Karpas-422 (cell line): ENCODE measurements around the gene SLC16A2. TPM values are rescaled to one million over a fixed set of nuclear protein-coding genes. Genes with fewer than 3 reads are reported as not detected.
"Not testable (repeated sequence)": the region's sequence is repeated elsewhere in the genome, so short reads cannot be mapped to it uniquely, and the experiment has no call there.

Experiments used
- DNase-seq: peaks from one replicate; pipeline ENCODE4 v3.0.0-alpha.2; 2015
- H2AFZ ChIP-seq: fragments of 200-600 bp; sonication (generic); 2 replicates; pipeline ENCODE4 v1.6.1; 2014; ENCODE audit warnings: antibody characterized with exemption, low read length, mixed read lengths
- H3K27ac ChIP-seq: fragments of 200-600 bp; sonication (generic); 2 replicates; pipeline ENCODE4 v1.5.1; 2014; ENCODE audit warnings: mild to moderate bottlenecking, low read length, moderate library complexity
- H3K27me3 ChIP-seq: fragments of 200-600 bp; sonication (generic); 2 replicates; pipeline ENCODE4 v1.6.1; 2014; ENCODE audit warnings: low read length, mixed read lengths
- H3K36me3 ChIP-seq: fragments of 200-600 bp; sonication (generic); 2 replicates; pipeline ENCODE4 v1.6.1; 2014; ENCODE audit warnings: low read length, mixed read lengths; ENCODE audit not compliant: insufficient read depth
- H3K4me1 ChIP-seq: fragments of 200-600 bp; sonication (generic); 2 replicates; pipeline ENCODE4 v1.6.1; 2014; ENCODE audit warnings: mild to moderate bottlenecking, low read length, mixed read lengths
- H3K4me2 ChIP-seq: fragments of 200-600 bp; sonication (generic); 2 replicates; pipeline ENCODE4 v1.6.1; 2014; ENCODE audit warnings: low read length, low read depth, mild to moderate bottlenecking; ENCODE audit not compliant: poor library complexity, severe bottlenecking
- H3K4me3 ChIP-seq: fragments of 200-600 bp; sonication (generic); 2 replicates; pipeline ENCODE4 v1.5.1; 2014; ENCODE audit warnings: mild to moderate bottlenecking, antibody characterized with exemption, low read length, mixed read lengths
- H3K79me2 ChIP-seq: fragments of 200-600 bp; sonication (generic); 2 replicates; pipeline ENCODE4 v1.6.1; 2014; ENCODE audit warnings: mild to moderate bottlenecking, low read length, mixed read lengths
- H3K9ac ChIP-seq: fragments of 200-600 bp; sonication (generic); 2 replicates; pipeline ENCODE4 v1.6.0; 2014; ENCODE audit warnings: low read length
- H3K9me2 ChIP-seq: fragments of 200-600 bp; sonication (generic), shearing (Covaris generic); replicated peaks from 2 replicates; pipeline ENCODE4 v1.6.0; 2014; ENCODE audit warnings: mild to moderate bottlenecking, low read length, moderate library complexity; ENCODE audit not compliant: insufficient read depth
- H3K9me3 ChIP-seq: fragments of 300-700, 200-600 bp; sonication (generic); 2 replicates; pipeline ENCODE4 v1.6.1; 2014; ENCODE audit warnings: low read length, mixed read lengths
- H4K20me1 ChIP-seq: fragments of 200-600 bp; sonication (generic); 2 replicates; pipeline ENCODE4 v1.6.1; 2014; ENCODE audit warnings: mild to moderate bottlenecking, antibody characterized with exemption, low read length, low read depth; ENCODE audit not compliant: insufficient read depth
- total RNA-seq: library from RNA; depleted of rRNA; stranded (reverse); fragments of >200 nt; shearing (Covaris generic); gene quantifications from 2 replicates; pipeline ENCODE4 v1.2.3, GENCODE V29; 2014; ENCODE audit warnings: low replicate concordance

Gene SLC16A2
- total RNA-seq, 1 experiment from 2014 or later, result not detected

- Histone ChIP-seq H3K4me3 (no peak overlapping the region), H3K27ac (no peak overlapping the region), H4K20me1 (no peaks in the 10 kb centered on the region), H3K27me3 (no peaks in the 10 kb centered on the region), H3K9me2 (no peaks in the 10 kb centered on the region), H3K79me2 (no peaks in the 10 kb centered on the region), H3K9me3 (no peaks in the 10 kb centered on the region), H3K36me3 (no peaks in the 10 kb centered on the region), H3K4me2 (no peak overlapping the region), H2AFZ (no peak overlapping the region), H3K9ac (no peak overlapping the region), H3K4me1 (no peaks in the 10 kb centered on the region)
- no peak for DNase-seq
Observed at GRCh38 chrX:74449937-74450330, 28.6 kb downstream of the SLC16A2 start.

- no peaks in the 10 kb centered on the region for H3K79me2 ChIP-seq
- no peaks in the 10 kb centered on the region for H3K36me3 ChIP-seq
- no peak overlapping the region for H3K27ac ChIP-seq
- H3K9me2 ChIP-seq, result no peaks in the 10 kb centered on the region
- H3K27me3 ChIP-seq, result no peaks in the 10 kb centered on the region
- DNase-seq, result no peak
- no peak overlapping the region for H3K4me3 ChIP-seq
- no peak overlapping the region for H3K9ac ChIP-seq
- no peaks in the 10 kb centered on the region for H3K4me1 ChIP-seq
- H3K4me2 ChIP-seq, result no peak overlapping the region
- H4K20me1 ChIP-seq, result no peaks in the 10 kb centered on the region
- H2AFZ ChIP-seq, result no peak overlapping the region
- H3K9me3 ChIP-seq, result no peaks in the 10 kb centered on the region
Observed at GRCh38 chrX:74450803-74451449, 29.6 kb downstream of the SLC16A2 start.

GRCh38 chrX:74451450-74452198 is 30.3 kb downstream of the SLC16A2 start:
- Histone ChIP-seq H3K79me2 (no peaks in the 10 kb centered on the region), H4K20me1 (no peaks in the 10 kb centered on the region), H3K27ac (no peak overlapping the region), H3K27me3 (no peaks in the 10 kb centered on the region), H2AFZ (no peak overlapping the region), H3K36me3 (no peaks in the 10 kb centered on the region), H3K4me2 (no peak overlapping the region), H3K9me2 (no peaks in the 10 kb centered on the region), H3K4me3 (no peak overlapping the region), H3K9ac (no peak overlapping the region), H3K4me1 (no peaks in the 10 kb centered on the region), H3K9me3 (no peaks in the 10 kb centered on the region)
- DNase-seq, result no peak

- Histone ChIP-seq H3K9me3 (no peaks in the 10 kb centered on the region), H3K9ac (no peak overlapping the region), H3K4me3 (no peak overlapping the region), H3K4me1 (no peaks in the 10 kb centered on the region), H3K27ac (no peak overlapping the region), H3K27me3 (no peaks in the 10 kb centered on the region), H3K4me2 (no peak overlapping the region), H3K79me2 (no peaks in the 10 kb centered on the region), H2AFZ (no peak overlapping the region), H3K36me3 (no peaks in the 10 kb centered on the region), H3K9me2 (no peaks in the 10 kb centered on the region), H4K20me1 (no peaks in the 10 kb centered on the region)
- DNase-seq, result no peak
Observed at GRCh38 chrX:74452199-74452481, 30.8 kb downstream of the SLC16A2 start.

- no peaks in the 10 kb centered on the region for H3K9me2 ChIP-seq
- no peak for DNase-seq
- no peaks in the 10 kb centered on the region for H4K20me1 ChIP-seq
- no peak overlapping the region for H3K4me2 ChIP-seq
- H2AFZ ChIP-seq, result no peak overlapping the region
- no peaks in the 10 kb centered on the region for H3K9me3 ChIP-seq
- no peaks in the 10 kb centered on the region for H3K36me3 ChIP-seq
- H3K79me2 ChIP-seq, result no peaks in the 10 kb centered on the region
- no peaks in the 10 kb centered on the region for H3K4me1 ChIP-seq
- no peak overlapping the region for H3K4me3 ChIP-seq
- H3K9ac ChIP-seq, result no peak overlapping the region
- H3K27me3 ChIP-seq, result no peaks in the 10 kb centered on the region
- H3K27ac ChIP-seq, result no peak overlapping the region
Observed at GRCh38 chrX:74453178-74453577, 31.9 kb downstream of the SLC16A2 start.

- not testable (repeated sequence) for H3K9ac ChIP-seq, H3K79me2 ChIP-seq
Observed at GRCh38 chrX:74454233-74454632, 32.9 kb downstream of the SLC16A2 start.

GRCh38 chrX:74458736-74459135 is 37.4 kb downstream of the SLC16A2 start:
- no peaks in the 10 kb centered on the region for H4K20me1 ChIP-seq
- H3K27ac ChIP-seq, result no peak overlapping the region
- H2AFZ ChIP-seq, result no peak overlapping the region
- no peaks in the 10 kb centered on the region for H3K9me2 ChIP-seq
- no peaks in the 10 kb centered on the region for H3K79me2 ChIP-seq
- no peak overlapping the region for H3K9ac ChIP-seq
- no peaks in the 10 kb centered on the region for H3K36me3 ChIP-seq
- no peak overlapping the region for H3K4me2 ChIP-seq
- no peak for DNase-seq
- H3K4me1 ChIP-seq, result no peaks in the 10 kb centered on the region
- no peak overlapping the region for H3K4me3 ChIP-seq
- no peaks in the 10 kb centered on the region for H3K27me3 ChIP-seq
- H3K9me3 ChIP-seq, result no peaks in the 10 kb centered on the region

More at GRCh38 chrX:74454233-74454632, 32.9 kb downstream of the SLC16A2 start:
- H2AFZ ChIP-seq, H4K20me1 ChIP-seq, H3K4me1 ChIP-seq, H3K4me3 ChIP-seq, H3K4me2 ChIP-seq, H3K9me2 ChIP-seq, H3K9me3 ChIP-seq, H3K27me3 ChIP-seq, DNase-seq, H3K36me3 ChIP-seq, H3K27ac ChIP-seq: not testable (repeated sequence)

GRCh38 chrX:74461384-74461783 is 40.1 kb downstream of the SLC16A2 start:
- Histone ChIP-seq H3K27me3 (no peaks in the 10 kb centered on the region), H3K27ac (no peak overlapping the region), H3K9me2 (no peaks in the 10 kb centered on the region), H4K20me1 (no peaks in the 10 kb centered on the region), H3K79me2 (no peaks in the 10 kb centered on the region), H3K4me3 (no peak overlapping the region), H3K9ac (no peak overlapping the region), H3K4me1 (no peaks in the 10 kb centered on the region), H3K4me2 (no peak overlapping the region), H3K9me3 (no peaks in the 10 kb centered on the region), H3K36me3 (no peaks in the 10 kb centered on the region), H2AFZ (no peak overlapping the region)
- no peak for DNase-seq
